Measurements from ENCODE around the gene KCNAB2.

The KCNAB2 gene

GRCh38 chr1:6125366-6125765, 79.7 kb downstream of the KCNAB2 start:
- WGBS, 2 experiments = 87% methylated on average over 15 of the region's 15 CpGs
- Histone ChIP-seq H3K27me3 (ENCODE audit: control insufficient read depth, insufficient read depth, low read length, poor library complexity, severe bottlenecking) (no peaks in the 10 kb centered on the region), H3K4me3 (ENCODE audit: insufficient read depth, low read depth, low read length) (no peak overlapping the region)

GRCh38 chr1:6126028-6126427, 80.3 kb downstream of the KCNAB2 start:
- Histone ChIP-seq H3K27me3 (ENCODE audit: control insufficient read depth, insufficient read depth, low read length, poor library complexity, severe bottlenecking) (no peaks in the 10 kb centered on the region), H3K36me3 (ENCODE audit: control insufficient read depth, insufficient read depth, low read length) (no peaks in the 10 kb centered on the region), H3K27ac (ENCODE audit: insufficient read depth, low read depth, low read length, poor library complexity, severe bottlenecking) (no peak overlapping the region), H3K9me3 (ENCODE audit: control insufficient read depth, low read length) (no peaks in the 10 kb centered on the region), H3K4me1 (ENCODE audit: control insufficient read depth, insufficient read depth, low read length) (no peaks in the 10 kb centered on the region), H3K4me3 (ENCODE audit: insufficient read depth, low read depth, low read length) (no peak overlapping the region)
- 88 to 92% methylated on average over 13 of the region's 13 CpGs for WGBS, 2 experiments

More at GRCh38 chr1:6125366-6125765, 79.7 kb downstream of the KCNAB2 start:
- H3K4me1 ChIP-seq (ENCODE audit: control insufficient read depth, insufficient read depth, low read length) = no peaks in the 10 kb centered on the region
- H3K9me3 ChIP-seq (ENCODE audit: control insufficient read depth, low read length) = no peaks in the 10 kb centered on the region
- H3K36me3 ChIP-seq (ENCODE audit: control insufficient read depth, insufficient read depth, low read length) = no peaks in the 10 kb centered on the region
- no peak overlapping the region for H3K27ac ChIP-seq (ENCODE audit: insufficient read depth, low read depth, low read length, poor library complexity, severe bottlenecking)

GRCh38 chr1:6126521-6127067, 80.9 kb downstream of the KCNAB2 start:
- WGBS, 2 experiments = 88 to 93% methylated on average over 16 of the region's 16 CpGs

GRCh38 chr1:6127587-6128163, 82.0 kb downstream of the KCNAB2 start:
- no peaks in the 10 kb centered on the region for H3K4me1 ChIP-seq (ENCODE audit: control insufficient read depth, insufficient read depth, low read length)
- H3K27ac ChIP-seq (ENCODE audit: insufficient read depth, low read depth, low read length, poor library complexity, severe bottlenecking) = no peak overlapping the region
- no peak overlapping the region for H3K4me3 ChIP-seq (ENCODE audit: insufficient read depth, low read depth, low read length)
- no peaks in the 10 kb centered on the region for H3K27me3 ChIP-seq (ENCODE audit: control insufficient read depth, insufficient read depth, low read length, poor library complexity, severe bottlenecking)
- no peaks in the 10 kb centered on the region for H3K36me3 ChIP-seq (ENCODE audit: control insufficient read depth, insufficient read depth, low read length)
- WGBS, 2 experiments = 41 to 44% methylated on average over 41 of the region's 41 CpGs
- no peaks in the 10 kb centered on the region for H3K9me3 ChIP-seq (ENCODE audit: control insufficient read depth, low read length)

More at GRCh38 chr1:6126521-6127067, 80.9 kb downstream of the KCNAB2 start:
- Histone ChIP-seq H3K36me3 (ENCODE audit: control insufficient read depth, insufficient read depth, low read length) (no peaks in the 10 kb centered on the region), H3K9me3 (ENCODE audit: control insufficient read depth, low read length) (no peaks in the 10 kb centered on the region), H3K27me3 (ENCODE audit: control insufficient read depth, insufficient read depth, low read length, poor library complexity, severe bottlenecking) (no peaks in the 10 kb centered on the region), H3K4me1 (ENCODE audit: control insufficient read depth, insufficient read depth, low read length) (no peaks in the 10 kb centered on the region), H3K4me3 (ENCODE audit: insufficient read depth, low read depth, low read length) (no peak overlapping the region), H3K27ac (ENCODE audit: insufficient read depth, low read depth, low read length, poor library complexity, severe bottlenecking) (no peak overlapping the region)

GRCh38 chr1:6128276-6129081, 82.8 kb downstream of the KCNAB2 start:
- no peaks in the 10 kb centered on the region for H3K9me3 ChIP-seq (ENCODE audit: control insufficient read depth, low read length)
- H3K4me1 ChIP-seq (ENCODE audit: control insufficient read depth, insufficient read depth, low read length) = no peaks in the 10 kb centered on the region
- no peaks in the 10 kb centered on the region for H3K36me3 ChIP-seq (ENCODE audit: control insufficient read depth, insufficient read depth, low read length)
- 95 to 96% methylated on average over 34 of the region's 34 CpGs for WGBS, 2 experiments
- no peak overlapping the region for H3K4me3 ChIP-seq (ENCODE audit: insufficient read depth, low read depth, low read length)
- no peaks in the 10 kb centered on the region for H3K27me3 ChIP-seq (ENCODE audit: control insufficient read depth, insufficient read depth, low read length, poor library complexity, severe bottlenecking)
- H3K27ac ChIP-seq (ENCODE audit: insufficient read depth, low read depth, low read length, poor library complexity, severe bottlenecking) = no peak overlapping the region

- 94 to 96% methylated on average over 9 of the region's 9 CpGs for WGBS, 2 experiments
- no peaks in the 10 kb centered on the region for H3K27me3 ChIP-seq (ENCODE audit: control insufficient read depth, insufficient read depth, low read length, poor library complexity, severe bottlenecking)
- H3K4me3 ChIP-seq (ENCODE audit: insufficient read depth, low read depth, low read length) = no peak overlapping the region
- no peak overlapping the region for H3K27ac ChIP-seq (ENCODE audit: insufficient read depth, low read depth, low read length, poor library complexity, severe bottlenecking)
- H3K36me3 ChIP-seq (ENCODE audit: control insufficient read depth, insufficient read depth, low read length) = no peaks in the 10 kb centered on the region
- H3K4me1 ChIP-seq (ENCODE audit: control insufficient read depth, insufficient read depth, low read length) = no peaks in the 10 kb centered on the region
- H3K9me3 ChIP-seq (ENCODE audit: control insufficient read depth, low read length) = no peaks in the 10 kb centered on the region
Measured at GRCh38 chr1:6129313-6129712, 83.6 kb downstream of the KCNAB2 start.

- H3K9me3 ChIP-seq (ENCODE audit: control insufficient read depth, low read length) = no peaks in the 10 kb centered on the region
- H3K4me3 ChIP-seq (ENCODE audit: insufficient read depth, low read depth, low read length) = no peak overlapping the region
- no peaks in the 10 kb centered on the region for H3K36me3 ChIP-seq (ENCODE audit: control insufficient read depth, insufficient read depth, low read length)
- WGBS, 2 experiments = 92 to 94% methylated on average over 11 of the region's 11 CpGs
- H3K4me1 ChIP-seq (ENCODE audit: control insufficient read depth, insufficient read depth, low read length) = no peaks in the 10 kb centered on the region
- H3K27ac ChIP-seq (ENCODE audit: insufficient read depth, low read depth, low read length, poor library complexity, severe bottlenecking) = no peak overlapping the region
- no peaks in the 10 kb centered on the region for H3K27me3 ChIP-seq (ENCODE audit: control insufficient read depth, insufficient read depth, low read length, poor library complexity, severe bottlenecking)
Measured at GRCh38 chr1:6130036-6130435, 84.3 kb downstream of the KCNAB2 start.

GRCh38 chr1:6130596-6130995, 84.9 kb downstream of the KCNAB2 start:
- Histone ChIP-seq H3K27me3 (ENCODE audit: control insufficient read depth, insufficient read depth, low read length, poor library complexity, severe bottlenecking) (no peaks in the 10 kb centered on the region), H3K4me3 (ENCODE audit: insufficient read depth, low read depth, low read length) (no peak overlapping the region), H3K4me1 (ENCODE audit: control insufficient read depth, insufficient read depth, low read length) (no peaks in the 10 kb centered on the region), H3K36me3 (ENCODE audit: control insufficient read depth, insufficient read depth, low read length) (no peaks in the 10 kb centered on the region), H3K27ac (ENCODE audit: insufficient read depth, low read depth, low read length, poor library complexity, severe bottlenecking) (no peak overlapping the region), H3K9me3 (ENCODE audit: control insufficient read depth, low read length) (no peaks in the 10 kb centered on the region)
- WGBS, 2 experiments = 91 to 92% methylated on average over 7 of the region's 7 CpGs

GRCh38 chr1:6131561-6131960, 85.9 kb downstream of the KCNAB2 start:
- WGBS, 2 experiments = 91 to 94% methylated on average over 9 of the region's 9 CpGs
- no peaks in the 10 kb centered on the region for H3K27me3 ChIP-seq (ENCODE audit: control insufficient read depth, insufficient read depth, low read length, poor library complexity, severe bottlenecking)

GRCh38 chr1:6133146-6133895, 87.6 kb downstream of the KCNAB2 start:
- H3K27me3 ChIP-seq (ENCODE audit: control insufficient read depth, insufficient read depth, low read length, poor library complexity, severe bottlenecking) = no peaks in the 10 kb centered on the region
- H3K9me3 ChIP-seq (ENCODE audit: control insufficient read depth, low read length) = no peaks in the 10 kb centered on the region
- H3K4me3 ChIP-seq (ENCODE audit: insufficient read depth, low read depth, low read length) = no peak overlapping the region
- H3K27ac ChIP-seq (ENCODE audit: insufficient read depth, low read depth, low read length, poor library complexity, severe bottlenecking) = no peak overlapping the region
- no peaks in the 10 kb centered on the region for H3K36me3 ChIP-seq (ENCODE audit: control insufficient read depth, insufficient read depth, low read length)
- no peaks in the 10 kb centered on the region for H3K4me1 ChIP-seq (ENCODE audit: control insufficient read depth, insufficient read depth, low read length)
- WGBS, 2 experiments = 92 to 93% methylated on average over 15 of the region's 15 CpGs

More at GRCh38 chr1:6131561-6131960, 85.9 kb downstream of the KCNAB2 start:
- no peak overlapping the region for H3K4me3 ChIP-seq (ENCODE audit: insufficient read depth, low read depth, low read length)
- H3K36me3 ChIP-seq (ENCODE audit: control insufficient read depth, insufficient read depth, low read length) = no peaks in the 10 kb centered on the region
- no peaks in the 10 kb centered on the region for H3K4me1 ChIP-seq (ENCODE audit: control insufficient read depth, insufficient read depth, low read length)
- H3K9me3 ChIP-seq (ENCODE audit: control insufficient read depth, low read length) = no peaks in the 10 kb centered on the region
- no peak overlapping the region for H3K27ac ChIP-seq (ENCODE audit: insufficient read depth, low read depth, low read length, poor library complexity, severe bottlenecking)

Measured in ectodermal cell (in vitro differentiated cells).